ENCODE results near the gene MANBA. TPM values are rescaled to one million over a fixed set of nuclear protein-coding genes. Genes with fewer than 3 reads are reported as not detected.

MANBA gene
- total RNA-seq (ENCODE audit: unreplicated experiment): 9.4 TPM
- long read RNA-seq, partial matches to known transcripts: 0 of 2 reads
- long read RNA-seq, other reads (novel, unspliced or antisense): 0 of 2 reads

DNA sequence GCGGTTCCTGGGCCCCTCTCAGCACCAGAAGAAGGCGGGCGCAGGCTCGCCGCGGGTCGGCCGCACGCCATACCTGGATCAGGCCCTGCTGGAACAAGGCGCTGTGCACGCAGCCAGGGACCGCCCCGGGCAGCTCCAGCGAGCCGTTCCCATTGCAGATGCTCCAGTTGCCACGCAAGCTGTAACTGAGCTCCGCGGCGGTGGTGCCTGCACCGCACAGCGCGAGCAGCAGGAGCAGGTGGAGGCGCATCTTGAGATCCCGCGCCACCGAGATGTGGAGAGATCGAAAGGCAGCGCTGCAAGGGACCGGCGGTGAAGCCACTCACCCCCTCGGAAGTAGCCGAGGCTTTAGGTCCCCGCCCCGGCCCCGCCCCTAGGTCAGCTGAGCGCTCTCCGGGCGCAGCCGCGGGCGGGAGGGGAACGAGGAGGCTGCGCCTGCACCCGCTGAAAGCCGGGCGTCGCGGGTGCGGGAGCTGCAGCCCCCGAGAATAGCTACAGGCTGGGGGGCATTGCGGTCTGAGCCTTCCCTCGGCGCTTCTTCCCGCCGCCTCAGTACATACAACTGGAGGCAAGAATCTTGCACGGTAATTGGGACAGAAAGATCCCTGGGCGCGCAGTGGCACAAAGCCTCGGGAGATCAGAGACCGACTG, at the start of gene MANBA:
Gene MANBA (minus strand): TSS at position 324 of the 651 bp plus-strand sequence. CDS start 74 bp downstream, at position 250.
- Mint-ChIP-seq H3K9me3 (ENCODE audit: unreplicated experiment) (no peaks in the 10 kb centered on the region), H3K27me3 (ENCODE audit: unreplicated experiment) (peaks cover 18% of the 10 kb centered on the region), H3K4me3 (ENCODE audit: unreplicated experiment) (peak within 1 kb of the TSS; percentile 96), H3K27ac (ENCODE audit: unreplicated experiment) (peak within 1 kb of the TSS; percentile 44), H3K36me3 (ENCODE audit: low read depth, unreplicated experiment) (no peaks in the 10 kb centered on the region), H3K4me1 (ENCODE audit: unreplicated experiment) (peaks cover 13% of the 10 kb centered on the region)
- DNase-seq (ENCODE audit: low spot score): peak; percentile 65
- no peak for TF ChIP-seq CTCF (IDR thresholded peaks at IDR 0.05; ENCODE audit: unreplicated experiment)

DNA sequence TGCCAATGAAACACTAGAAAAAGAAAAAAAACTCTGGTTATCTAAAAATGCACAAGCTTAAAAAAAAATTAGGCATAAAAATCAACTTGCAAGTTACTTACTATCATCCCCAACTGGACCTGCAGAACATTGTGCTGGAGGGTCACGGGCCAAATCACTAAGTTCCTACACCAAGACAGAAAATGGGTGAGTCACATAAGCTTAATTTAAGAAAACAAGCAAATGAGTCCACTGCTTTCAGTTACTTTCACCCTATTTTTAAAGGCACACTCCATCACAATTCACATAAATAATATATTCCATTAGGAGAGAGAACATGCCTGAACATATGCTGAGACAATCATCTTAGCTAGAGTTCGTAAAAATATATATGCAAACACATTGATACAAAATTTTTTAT, 48.9 kb upstream of the MANBA start:
- Mint-ChIP-seq H3K4me3 (ENCODE audit: unreplicated experiment) (no peak overlapping the region), H3K27ac (ENCODE audit: unreplicated experiment) (peak overlapping the region; percentile 80)

DNA sequence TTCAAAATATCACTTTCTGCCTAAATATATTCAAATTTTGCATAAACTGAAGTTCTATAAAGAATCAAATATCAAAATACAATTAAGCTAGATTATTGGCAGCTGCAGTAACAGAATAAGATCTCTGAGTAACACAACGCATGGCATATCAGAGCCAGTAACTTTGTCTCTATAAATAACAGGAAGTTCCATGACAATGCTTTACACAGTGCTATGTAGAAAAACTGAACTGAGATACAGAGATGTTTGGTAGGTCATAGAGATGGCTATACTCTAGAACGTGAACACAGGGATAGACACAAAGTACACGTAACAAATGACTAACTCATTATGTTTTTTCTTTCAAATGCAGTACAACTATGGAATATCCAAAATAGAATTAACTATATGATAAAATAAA, 48.4 kb upstream of the MANBA start:
- Mint-ChIP-seq H3K4me3 (ENCODE audit: unreplicated experiment) (peak overlapping the region; percentile 17), H3K9me3 (ENCODE audit: unreplicated experiment) (no peaks in the 10 kb centered on the region), H3K27me3 (ENCODE audit: unreplicated experiment) (no peaks in the 10 kb centered on the region), H3K4me1 (ENCODE audit: unreplicated experiment) (peaks cover 27% of the 10 kb centered on the region), H3K27ac (ENCODE audit: unreplicated experiment) (peak overlapping the region; percentile 75), H3K36me3 (ENCODE audit: low read depth, unreplicated experiment) (peaks cover 15% of the 10 kb centered on the region)
- DNase-seq (ENCODE audit: low spot score): no peak
- no peak for TF ChIP-seq CTCF (IDR thresholded peaks at IDR 0.05; ENCODE audit: unreplicated experiment)

More for the DNA sequence above, 48.9 kb upstream of the MANBA start:
- Mint-ChIP-seq H3K27me3 (ENCODE audit: unreplicated experiment) (no peaks in the 10 kb centered on the region), H3K36me3 (ENCODE audit: low read depth, unreplicated experiment) (peaks cover 15% of the 10 kb centered on the region), H3K4me1 (ENCODE audit: unreplicated experiment) (peaks cover 29% of the 10 kb centered on the region), H3K9me3 (ENCODE audit: unreplicated experiment) (no peaks in the 10 kb centered on the region)
- TF ChIP-seq CTCF (IDR thresholded peaks at IDR 0.05; ENCODE audit: unreplicated experiment): no peak
- no peak for DNase-seq (ENCODE audit: low spot score)

DNA sequence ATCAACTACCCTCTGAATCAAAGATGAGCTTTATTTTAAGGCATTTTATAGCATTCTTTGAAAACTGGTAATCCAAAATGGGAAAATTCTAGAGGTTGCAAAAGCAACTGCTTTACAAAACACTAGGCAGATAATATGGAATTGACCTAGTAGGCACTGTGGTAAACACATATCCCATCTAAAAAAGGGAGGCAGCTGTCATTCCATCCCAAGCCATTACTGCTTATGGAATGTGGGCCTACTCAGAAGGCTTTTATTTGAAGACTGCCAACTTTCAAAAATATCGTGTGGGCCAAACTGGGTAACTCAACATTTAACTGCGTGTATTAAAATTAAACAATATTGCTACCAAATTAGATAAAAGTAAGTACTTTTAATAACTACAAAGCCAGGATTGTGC, 47.2 kb upstream of the MANBA start:
- Mint-ChIP-seq H3K27me3 (ENCODE audit: unreplicated experiment) (no peaks in the 10 kb centered on the region), H3K4me1 (ENCODE audit: unreplicated experiment) (peaks cover 25% of the 10 kb centered on the region), H3K27ac (ENCODE audit: unreplicated experiment) (peak overlapping the region; percentile 64), H3K9me3 (ENCODE audit: unreplicated experiment) (no peaks in the 10 kb centered on the region), H3K4me3 (ENCODE audit: unreplicated experiment) (no peak overlapping the region), H3K36me3 (ENCODE audit: low read depth, unreplicated experiment) (peaks cover 19% of the 10 kb centered on the region)
- TF ChIP-seq CTCF (IDR thresholded peaks at IDR 0.05; ENCODE audit: unreplicated experiment): no peak
- no peak for DNase-seq (ENCODE audit: low spot score)

GRCh38 chr4:102807345-102807744, 46.6 kb upstream of the MANBA start:
- H3K36me3 Mint-ChIP-seq (ENCODE audit: low read depth, unreplicated experiment): peaks cover 19% of the 10 kb centered on the region
- H3K4me3 Mint-ChIP-seq (ENCODE audit: unreplicated experiment): no peak overlapping the region
- H3K9me3 Mint-ChIP-seq (ENCODE audit: unreplicated experiment): no peaks in the 10 kb centered on the region
- no peaks in the 10 kb centered on the region for H3K27me3 Mint-ChIP-seq (ENCODE audit: unreplicated experiment)
- H3K27ac Mint-ChIP-seq (ENCODE audit: unreplicated experiment): no peak overlapping the region
- H3K4me1 Mint-ChIP-seq (ENCODE audit: unreplicated experiment): peaks cover 23% of the 10 kb centered on the region
- no peak for TF ChIP-seq CTCF (IDR thresholded peaks at IDR 0.05; ENCODE audit: unreplicated experiment)
- no peak for DNase-seq (ENCODE audit: low spot score)
